ENCODE results near the gene IP6K1.
"Not testable (repeated sequence)": the region's sequence is repeated elsewhere in the genome, so short reads cannot be mapped to it uniquely, and the experiment has no call there.

Gene IP6K1

DNA sequence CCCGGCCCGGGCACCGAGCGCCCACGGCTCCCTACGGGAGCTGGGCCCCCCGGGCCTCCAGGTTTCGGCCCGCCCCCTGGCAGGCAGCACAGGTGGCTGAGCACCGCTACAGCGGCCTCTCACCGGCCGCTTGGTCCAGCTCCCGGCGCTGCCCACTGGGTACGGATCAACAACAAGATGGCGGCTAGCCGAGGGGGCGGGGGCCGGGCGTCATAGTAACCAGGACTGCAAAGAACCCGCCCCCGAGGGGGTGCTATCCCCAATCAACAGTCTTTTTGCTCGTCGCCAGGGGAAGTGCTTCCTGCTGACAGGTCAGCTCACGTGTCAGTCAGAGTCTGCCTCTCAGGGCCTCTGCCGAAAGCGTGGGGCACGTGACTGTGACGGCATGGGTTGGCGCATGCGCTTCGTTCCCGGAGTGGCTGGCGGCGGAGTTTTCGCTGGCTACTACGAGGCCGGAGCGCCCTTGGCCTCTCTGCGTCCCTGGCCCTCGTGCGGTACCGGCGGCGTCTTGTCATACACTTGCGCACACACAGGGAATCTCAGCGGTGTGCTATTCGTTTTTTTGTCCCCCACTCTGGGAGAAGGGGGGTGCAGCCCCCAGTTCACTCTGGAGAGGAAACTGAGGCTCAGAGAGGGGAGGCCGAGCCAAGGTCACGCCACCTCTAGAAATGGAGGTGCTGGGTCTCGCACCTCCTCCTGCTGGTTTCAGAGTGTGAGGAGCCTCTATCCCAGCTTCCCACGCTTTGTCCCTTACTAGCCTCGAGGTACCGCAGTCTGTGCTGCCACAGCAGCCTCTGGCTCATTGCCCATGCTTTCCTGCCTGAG is at the start of gene IP6K1:
Gene IP6K1 (minus strand): TSS at position 186 of the 825 bp plus-strand sequence. CDS start 38,502 bp downstream, outside the sequence.
- DNase-seq, result peak; percentile 96 to 98 (median 97)

DNA sequence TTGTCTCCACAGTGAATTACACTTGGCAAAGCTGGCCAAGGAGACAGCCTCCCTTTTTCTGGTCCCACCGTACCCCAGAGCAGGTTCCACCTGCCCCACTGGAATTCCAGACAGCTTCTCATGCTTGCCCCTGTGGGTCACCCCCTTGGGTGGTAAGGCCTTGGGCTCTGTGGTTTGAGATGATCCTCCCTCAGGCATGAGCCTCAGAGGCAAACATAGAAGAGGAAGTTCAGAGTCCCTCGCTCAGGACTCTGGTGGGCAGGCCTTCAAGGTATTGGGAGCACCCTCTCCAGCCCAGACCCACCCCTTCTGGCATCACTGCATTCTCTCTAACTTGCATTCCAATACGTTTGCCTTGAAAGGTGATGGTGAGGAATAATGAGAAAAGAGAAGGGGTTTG is 45.0 kb upstream of the IP6K1 start:
- no peak for DNase-seq

DNA sequence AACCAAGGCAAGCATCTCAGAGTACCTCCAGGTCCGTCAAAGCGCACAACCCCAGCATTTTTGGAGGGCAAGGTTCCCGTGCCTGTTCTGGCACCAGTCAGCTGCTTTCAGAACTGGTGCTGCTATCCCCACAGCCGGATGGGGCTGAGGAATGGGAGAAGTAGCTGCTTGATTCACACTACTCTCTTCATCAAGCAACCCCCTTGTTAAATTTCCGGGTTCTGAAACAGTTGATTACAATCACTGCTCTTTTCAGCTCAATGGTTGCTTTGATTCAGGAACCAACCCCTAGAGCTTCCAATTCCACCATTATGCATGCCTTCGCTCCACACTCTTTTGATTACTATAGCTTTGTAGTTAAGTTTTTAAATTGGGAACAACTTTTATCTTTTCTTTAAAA is 39.7 kb upstream of the IP6K1 start:
- no peak for DNase-seq

DNA sequence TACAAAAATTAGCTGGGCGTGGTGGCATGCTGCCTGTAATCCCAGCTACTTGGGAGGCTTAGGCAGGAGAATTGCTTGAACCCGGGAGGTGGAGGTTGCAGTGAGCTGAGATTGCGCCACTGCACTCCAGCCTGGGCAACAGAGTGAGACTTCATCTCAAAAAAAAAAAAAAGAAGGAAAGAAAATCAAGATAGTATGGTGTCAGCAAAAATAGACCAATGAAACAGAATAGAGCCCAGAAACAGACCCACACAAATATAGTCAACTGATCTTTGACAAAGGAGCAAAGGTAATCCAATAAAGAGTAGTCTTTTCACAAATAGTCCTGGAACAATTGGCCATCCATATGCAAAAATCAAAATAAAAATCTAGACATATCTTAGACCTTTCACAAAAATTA is 36.8 kb upstream of the IP6K1 start:
- not testable (repeated sequence) for DNase-seq

DNA sequence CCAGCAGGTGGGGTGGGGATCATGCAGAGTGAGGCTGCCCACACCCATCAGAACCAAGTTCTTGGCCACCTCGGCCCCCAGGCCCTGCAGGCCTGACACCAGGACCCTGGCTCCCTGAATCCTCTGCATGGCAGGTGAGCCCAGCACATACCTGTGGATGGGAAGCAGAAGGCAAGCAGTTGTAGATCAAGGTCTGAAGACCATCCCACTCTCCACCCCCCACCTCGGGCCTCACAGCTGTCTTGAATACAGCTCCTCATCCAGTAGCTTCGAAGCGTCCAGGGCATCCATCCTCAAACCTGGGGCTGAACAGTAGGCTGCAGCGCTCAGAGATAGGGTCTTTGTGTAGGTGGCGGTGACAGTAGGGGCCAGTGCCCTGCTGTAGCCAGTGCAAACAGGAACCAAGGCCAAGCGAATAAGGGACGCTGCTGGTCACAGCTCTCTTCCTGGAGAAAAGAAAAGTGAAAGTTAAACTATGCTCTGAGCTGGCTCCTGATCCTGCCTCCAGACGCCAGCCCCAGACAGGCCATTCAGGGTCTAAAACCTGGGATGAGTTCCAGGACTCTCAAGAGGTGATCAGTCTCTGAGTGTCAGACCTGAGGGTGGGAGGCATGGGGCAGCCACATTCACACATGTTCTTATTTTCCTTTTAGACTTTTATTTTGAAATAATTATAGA is 27.3 kb upstream of the IP6K1 start, which contains the start of gene UBA7:
Gene UBA7 (minus strand): TSS at position 457 of the 678 bp plus-strand sequence. CDS start 166 bp downstream, at position 291.
- DNase-seq, result no peak

DNA sequence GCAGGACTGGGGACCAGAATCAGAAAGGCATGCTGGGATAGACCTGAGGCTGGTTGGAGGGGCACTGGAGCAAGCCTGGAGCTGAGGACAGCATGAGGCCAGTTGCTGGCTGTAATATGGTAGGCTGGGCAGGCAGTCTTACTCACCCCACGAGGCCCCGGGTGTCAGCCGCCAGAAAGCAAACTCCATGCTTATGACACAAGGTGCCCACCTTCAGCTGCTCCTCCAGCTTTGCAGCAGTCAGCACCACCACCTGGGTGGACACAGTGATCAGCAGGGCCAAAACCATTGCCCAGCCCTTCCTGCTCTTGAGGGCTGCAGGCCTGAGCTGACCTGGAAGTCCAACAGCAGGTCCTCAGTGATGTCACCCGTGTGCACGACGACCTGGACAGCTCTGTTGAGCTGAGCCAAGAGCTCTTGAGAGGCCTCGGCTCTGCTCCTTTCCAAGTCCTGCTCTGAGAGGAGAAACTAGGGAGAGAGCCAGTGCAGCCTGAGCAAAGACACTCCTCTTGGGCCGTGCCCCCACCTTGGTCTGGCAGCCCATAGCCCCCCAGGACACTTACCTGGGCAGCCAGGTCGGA is 26.7 kb upstream of the IP6K1 start:
- DNase-seq, result no peak

DNA sequence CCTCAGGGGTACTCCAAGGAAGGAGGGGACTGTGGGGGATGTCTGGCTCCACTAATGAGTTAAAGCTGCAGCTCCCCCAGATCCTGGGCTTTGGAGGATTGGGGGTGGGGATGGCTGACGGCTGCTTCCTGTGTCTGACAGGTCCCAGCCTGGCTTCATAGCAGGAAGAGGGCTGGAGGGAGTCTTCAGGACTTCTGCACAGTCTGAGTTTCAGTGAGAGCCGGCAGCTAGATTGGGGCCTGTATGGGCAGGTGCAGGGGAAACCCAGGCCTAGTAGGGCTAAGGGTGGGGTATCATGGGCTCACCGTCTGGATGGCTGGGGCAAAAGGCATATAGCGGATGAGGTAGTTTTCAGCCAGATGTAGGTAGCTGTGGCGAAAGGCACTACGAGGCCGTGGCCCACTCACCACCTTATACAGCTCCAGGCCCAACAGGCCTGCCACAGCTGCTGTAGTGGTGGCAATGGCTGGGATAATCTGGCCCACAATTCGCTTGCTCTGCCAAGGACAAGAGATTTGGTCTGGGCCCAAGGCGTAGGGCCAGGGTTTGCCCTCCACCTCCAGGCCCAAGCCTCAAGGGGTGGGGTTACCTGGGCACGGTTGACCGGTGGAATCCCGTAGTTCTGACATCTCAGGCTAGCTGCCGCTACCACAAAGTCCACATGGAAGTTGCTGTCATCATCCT is 21.2 kb upstream of the IP6K1 start:
- DNase-seq, result no peak

DNA sequence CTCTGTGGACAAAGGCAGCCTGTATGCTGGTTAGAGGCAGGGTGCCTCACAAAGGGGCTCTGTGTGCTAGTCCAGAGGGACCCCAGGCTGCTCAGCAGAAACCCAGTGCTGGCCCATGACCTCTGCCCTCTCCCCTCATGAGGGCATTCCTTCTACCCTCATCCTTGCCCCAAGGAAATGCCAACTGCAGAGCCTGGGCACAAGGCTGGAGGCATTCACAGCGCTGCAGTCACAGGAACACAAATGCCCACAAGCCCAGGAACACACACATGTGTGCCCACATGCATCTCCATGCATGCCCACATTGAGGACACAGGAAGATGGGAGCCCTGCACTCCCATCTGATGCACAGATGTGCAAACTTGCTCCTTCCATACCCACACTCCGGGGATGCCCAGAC is 20.5 kb upstream of the IP6K1 start:
- no peak for DNase-seq

DNA sequence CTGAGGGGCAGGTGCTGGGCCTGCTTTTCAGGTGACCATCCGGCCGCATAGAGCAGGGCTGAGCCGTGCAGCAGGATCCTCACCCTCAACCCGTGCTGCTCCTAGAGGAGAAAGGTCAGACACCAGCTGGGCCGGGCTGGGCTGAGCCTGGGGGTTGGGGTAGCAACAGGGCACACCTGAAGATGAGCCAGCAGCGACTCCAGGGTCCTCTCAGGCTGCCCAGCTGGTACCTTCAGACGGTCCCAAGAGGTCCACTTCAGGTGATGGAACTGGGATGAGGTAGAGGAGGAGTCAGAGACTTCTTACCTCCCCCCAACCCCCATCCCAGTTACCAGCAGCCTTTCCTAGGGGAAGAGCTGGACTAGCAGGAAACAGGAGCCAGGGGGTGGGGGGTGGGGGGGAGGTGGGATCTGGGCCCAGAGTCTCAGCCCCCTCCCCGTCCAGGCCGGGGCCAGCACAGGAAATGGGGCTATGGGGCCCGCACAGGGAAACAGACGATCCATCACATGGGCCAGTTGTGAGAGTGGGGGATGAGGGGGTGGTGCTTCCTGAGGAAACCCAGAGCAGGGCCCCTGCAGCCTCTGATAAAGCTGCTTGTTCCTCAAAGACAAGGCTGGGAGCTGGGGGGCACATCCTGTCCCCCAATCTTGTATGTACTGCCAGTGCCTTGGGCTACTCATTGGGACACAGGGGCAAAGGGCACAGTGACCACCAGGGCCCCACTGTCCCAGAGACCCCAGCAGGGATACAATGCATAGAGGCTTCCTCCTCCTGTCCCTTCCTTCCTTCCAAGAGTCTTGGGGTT is 19.8 kb upstream of the IP6K1 start:
- DNase-seq, result no peak

DNA sequence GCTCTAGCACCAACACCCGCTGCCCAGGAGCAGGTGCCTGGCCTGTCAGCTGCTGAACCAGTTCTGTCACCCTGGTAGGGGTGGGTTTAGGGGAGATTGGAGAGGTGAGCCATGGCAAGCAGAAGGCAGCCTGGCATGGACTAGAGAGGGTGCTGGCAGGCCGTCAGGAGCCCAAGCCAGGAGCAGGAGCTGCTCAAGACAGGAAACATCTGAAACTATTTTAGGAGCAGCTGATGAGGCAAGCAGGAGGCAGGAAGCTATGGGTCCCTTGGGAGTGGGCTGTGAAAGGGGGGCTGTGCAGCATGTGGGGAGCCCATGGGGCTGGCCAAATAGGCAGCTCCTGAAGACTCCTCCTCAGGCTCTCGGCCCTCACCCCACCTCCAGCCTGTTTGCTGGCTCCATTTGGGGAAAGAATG is 19.0 kb upstream of the IP6K1 start:
- no peak for DNase-seq

DNA sequence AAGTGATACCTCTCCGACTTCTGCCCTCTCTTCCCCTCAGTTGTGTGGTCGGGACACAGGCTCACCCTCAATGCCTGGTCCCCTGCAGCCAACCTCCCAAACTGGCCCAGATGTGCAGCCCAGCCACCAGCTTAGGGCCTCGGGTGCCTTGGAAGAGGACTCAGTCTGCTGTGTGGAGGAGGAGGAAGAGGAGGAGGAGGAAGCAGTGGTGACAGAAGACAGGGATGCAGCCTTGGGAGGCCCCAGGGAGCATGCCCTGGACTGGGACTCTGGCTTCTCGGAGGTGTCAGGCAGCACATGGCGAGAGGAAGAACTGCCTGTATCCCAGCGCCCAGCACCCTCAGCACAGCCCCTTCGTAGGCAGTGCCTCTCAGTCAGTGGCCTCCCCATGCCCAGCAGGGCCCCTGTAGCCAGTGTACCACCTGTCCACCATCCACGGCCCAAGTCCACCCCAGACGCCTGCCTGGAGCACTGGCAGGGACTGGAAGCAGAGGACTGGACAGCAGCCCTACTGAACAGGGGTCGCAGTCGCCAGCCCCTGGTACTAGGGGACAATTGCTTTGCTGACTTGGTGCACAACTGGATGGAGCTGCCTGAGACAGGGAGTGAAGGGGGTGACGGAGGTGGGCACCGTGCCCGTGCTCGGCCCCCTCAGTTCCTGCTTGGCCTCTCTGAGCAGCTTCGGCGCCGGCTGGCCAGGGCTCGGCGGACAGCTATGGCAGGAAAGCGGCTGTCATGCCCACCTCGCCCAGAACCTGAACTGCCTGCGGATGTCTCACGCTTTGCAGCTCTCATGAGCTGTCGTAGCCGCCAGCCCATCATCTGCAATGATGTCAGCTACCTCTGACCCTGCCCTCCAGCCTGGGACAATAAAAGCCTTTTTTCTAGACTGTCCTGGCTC is 18.0 kb upstream of the IP6K1 start:
- no peak for DNase-seq

DNA sequence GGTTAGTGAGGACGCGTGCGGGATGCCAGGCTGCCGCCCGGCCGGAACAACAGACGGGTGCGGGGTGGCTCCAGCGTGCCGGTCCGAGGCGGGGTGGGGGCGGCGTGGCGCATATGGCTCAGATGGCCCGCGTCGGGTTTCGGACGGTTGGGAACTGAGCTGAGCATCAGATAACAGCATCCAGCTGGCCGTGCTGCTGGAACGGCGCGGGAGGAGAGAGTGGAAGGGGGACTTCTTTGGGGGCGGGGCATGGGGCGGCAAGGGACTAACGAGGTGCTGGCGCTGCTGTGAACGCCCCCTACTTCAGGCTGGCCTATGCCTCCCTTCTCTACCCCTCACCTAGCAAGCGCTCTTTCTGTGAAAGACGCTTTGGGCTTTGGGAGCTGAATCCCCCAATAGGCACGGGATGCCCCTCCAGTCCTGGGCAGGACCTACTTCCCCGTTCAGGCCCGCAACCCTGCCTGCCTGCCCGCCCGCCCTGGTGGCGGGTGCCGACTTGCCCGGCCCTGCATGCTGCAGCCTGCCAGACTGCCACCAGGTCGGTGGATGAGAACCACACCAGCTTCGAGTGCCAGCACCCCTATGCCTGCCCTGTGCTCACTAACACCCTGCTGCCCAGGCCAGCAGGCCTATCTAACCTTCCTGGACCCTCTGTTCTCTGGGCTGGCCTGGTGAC is 17.3 kb upstream of the IP6K1 start:
- DNase-seq, result peak in 2 of 3 experiments; percentile 28 to 63

DNA sequence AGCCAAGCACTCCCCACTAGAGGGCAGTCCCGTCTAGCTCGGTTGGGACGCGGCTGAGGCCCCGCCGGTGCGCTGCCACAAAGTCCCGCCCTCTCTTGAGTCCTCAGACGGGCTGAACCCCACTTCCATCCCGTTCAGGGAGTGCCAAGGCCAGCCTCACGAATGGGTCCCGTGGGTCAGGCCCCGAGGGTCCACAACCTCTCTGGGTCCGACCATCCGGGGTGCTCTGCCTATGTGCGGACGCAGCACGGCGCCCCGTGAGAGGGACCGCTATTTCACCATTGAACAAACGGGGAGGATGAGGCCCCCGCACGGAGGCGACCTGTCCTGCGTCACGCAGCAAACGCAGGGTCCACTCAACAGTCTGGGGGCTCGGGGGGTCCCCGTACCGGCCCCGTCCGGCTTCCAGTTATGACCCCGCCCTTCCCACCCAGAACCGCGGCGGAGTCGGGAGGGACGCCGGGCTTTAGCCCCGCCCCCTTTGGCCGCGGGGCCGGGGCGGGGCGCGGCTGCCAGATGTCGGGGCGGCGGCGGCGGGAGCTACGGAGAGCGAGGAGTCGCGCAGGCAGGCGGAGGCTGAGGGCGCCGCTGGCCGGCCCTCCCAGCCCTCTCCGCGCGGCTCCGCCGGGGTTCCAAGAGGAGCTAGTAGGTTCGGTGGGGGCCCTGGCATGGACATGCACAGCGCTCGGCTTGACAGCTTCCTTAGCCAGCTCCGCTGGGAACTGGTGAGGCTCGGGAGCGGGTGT is 16.6 kb upstream of the IP6K1 start, which contains the start of gene INKA1:
Gene INKA1 (plus strand): TSS at position 543 of the 746 bp plus-strand sequence. CDS start 132 bp downstream, at position 675.
- DNase-seq, result peak; percentile 77 to 83 (median 82)

DNA sequence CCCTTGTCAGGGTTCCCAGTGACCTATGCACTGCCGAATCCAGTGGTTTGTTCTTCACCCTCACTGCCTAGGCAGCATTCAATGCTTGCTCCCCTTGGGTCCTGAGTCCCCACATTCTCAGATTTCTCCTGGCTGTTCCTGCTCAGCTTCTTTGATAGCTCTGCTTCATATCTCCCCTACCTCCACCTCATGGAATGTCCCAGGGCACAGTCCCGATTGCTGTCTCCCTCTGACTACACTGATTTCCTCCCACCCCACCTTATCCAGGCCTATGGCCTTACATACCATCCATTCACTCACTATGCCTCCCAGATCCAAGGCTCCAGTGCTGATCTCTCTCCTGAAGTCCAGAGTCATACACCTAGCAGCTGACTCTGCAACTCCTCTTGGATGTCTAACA is 14.8 kb upstream of the IP6K1 start:
- DNase-seq, result no peak

DNA sequence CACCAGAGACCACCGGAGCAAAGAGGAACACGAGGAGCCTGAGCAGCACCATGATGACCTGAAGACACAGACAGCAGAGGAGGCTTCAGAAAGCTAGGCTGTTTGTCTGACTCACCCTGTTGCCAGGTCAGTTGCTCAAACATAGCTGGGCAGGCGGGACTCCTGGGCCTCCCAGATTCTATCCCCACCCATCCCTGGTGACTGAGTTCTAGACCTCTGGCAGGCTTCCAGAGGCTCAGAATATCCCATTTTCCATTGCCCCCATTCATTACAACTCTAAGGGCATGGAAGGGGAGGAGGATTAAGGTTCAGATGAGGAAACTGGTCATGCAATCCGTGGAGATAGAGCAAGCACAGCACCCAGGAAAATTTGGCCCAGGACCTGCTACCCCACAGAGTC is 13.4 kb upstream of the IP6K1 start, which contains the start of gene CDHR4:
Gene CDHR4 (minus strand): TSS at position 113 of the 400 bp plus-strand sequence. CDS start 61 bp downstream, at position 52.
- DNase-seq, result no peak

DNA sequence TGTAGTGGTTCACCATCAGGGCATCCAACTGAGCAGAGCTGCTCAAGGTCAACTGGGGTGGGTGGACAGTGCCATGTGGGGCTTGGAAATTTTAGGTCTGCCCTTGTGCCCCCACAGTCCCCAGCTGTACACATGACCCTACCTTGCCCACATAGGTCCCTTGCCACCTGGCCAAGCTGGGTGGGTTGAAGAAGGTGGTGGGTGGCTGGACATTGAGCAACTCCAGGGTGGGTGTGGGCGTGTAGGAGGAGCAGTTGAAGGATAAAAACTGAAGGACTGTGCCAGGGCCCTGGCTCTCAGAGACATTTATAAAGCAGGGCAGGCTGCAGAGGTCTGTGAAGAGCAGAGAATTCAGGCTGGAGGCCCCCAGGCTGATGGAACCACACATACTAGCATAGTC is 12.8 kb upstream of the IP6K1 start:
- DNase-seq, result no peak

DNA sequence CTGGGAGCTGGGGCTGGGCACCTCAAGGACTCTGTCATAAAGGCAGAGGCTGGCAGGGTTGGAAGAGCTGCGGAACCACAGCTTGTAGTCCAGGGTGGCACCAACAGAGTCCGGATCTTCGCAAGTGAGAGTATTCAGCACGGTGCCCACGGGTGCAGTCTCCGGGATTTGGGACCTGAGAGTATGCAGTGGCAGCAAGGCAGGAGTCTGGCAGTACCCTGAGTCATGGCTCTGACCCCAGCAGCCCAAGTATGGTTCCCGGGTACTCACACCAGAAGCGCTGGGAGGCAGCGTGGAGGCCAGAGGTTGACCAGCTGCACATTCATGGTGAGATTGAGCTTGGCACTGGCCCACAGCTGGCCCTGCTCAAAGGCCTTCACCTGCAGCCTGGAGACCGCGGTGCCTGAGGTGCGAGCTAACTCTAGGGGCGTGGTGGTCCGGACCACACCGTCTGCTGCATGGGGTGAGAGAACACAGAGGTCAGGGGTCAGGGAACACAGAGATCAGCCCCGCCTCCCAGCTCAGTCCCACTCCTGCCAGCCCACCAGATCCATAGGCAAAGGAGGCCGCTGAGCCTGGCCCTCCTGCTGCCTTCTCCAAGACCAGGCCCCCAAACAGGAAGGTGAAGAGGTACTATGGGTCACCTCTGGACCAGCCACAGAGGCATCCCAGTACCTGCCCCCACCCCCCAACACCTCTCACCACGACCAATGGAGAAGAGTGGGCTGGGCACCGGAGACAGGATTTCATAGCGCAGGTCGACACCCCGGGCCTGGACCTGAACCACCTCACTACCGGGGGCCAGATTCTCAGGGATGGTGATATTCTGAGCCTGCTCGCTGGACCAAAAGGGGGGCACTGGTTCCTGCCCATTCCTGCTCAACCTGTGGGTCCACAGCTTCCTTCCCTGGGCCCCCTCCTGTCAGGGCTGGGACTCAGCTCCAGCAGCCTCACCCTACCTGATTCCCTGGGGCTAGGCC is 8.9 kb upstream of the IP6K1 start:
- DNase-seq, result no peak

DNA sequence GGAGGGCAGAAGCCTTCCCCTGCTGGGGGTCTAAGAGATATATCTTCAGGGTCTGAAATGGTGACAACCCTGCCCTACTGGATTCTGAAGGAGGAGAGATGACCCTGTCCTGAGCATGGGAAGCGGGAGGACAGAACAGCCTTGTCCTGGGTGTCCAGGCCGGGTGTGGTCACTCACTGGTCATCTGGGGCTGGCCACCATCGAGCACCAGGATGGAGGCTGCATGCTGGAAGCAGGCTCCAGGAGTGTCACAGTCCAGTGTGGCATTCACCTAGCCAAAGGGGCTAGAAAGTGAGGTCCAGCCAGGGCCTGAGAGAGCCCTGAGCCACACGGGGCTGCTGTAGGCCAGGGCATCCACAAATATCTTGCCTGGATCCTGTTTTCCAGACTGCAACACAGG is 8.1 kb upstream of the IP6K1 start:
- DNase-seq, result no peak

Measured in NCI-H1417 (cell line).